ENCODE data around the gene CFAP61.

The CFAP61 gene

DNA sequence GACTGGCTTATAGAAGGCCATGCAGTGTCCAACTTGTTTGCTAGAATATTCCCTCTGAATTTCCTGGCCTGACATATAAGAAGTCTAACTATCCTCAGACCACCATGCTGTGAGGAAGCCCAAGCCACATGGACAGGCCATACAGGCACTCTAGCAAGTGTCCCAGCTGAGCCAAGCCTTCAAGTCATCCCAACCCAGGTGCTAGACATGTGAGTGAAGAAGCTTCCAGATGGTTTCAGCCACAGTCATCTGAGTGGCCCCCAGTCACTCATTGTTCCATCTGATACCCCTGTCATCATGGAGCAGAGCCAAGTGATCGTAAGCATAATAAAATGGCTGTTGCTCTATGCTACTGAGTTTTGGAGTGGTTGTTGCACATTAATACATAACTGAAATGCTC lies 269.6 kb downstream of the CFAP61 start:
- in situ Hi-C loops (cut with MboI; ENCODE audit: low sequenced_read_pairs): no loop called here
- Histone ChIP-seq H3K27me3 (ENCODE audit: low read depth) (no peaks in the 10 kb centered on the region), H3K4me3 (no peak overlapping the region), H3K4me1 (no peaks in the 10 kb centered on the region), H3K36me3 (replicated peaks) (no peaks in the 10 kb centered on the region), H3K9me3 (no peaks in the 10 kb centered on the region)
- DNase-seq (ENCODE audit: low spot score in 2 of 2): no peak

DNA sequence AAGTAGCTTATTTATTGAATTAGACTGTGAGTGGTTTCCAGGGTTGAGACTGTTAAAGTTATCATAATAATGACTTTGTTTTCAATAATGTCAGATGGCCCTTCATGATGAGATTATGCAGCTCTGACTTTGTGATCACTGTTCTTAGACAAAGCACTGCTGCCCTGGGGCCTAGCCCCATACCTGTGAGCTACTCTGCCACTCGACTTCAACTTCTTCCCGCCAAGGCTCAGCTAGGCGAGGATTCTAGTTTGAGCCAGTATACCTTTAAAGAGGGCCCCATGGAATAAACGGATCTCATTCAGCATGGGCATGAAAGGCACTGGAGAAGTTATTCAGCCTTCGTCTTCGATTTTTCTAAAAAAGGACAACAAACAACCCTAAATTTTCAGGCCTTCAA lies 270.6 kb downstream of the CFAP61 start:
- in situ Hi-C loops (cut with MboI; ENCODE audit: low sequenced_read_pairs): no loop called here
- H3K4me3 ChIP-seq: no peak overlapping the region
- H3K4me1 ChIP-seq: no peaks in the 10 kb centered on the region
- H3K36me3 ChIP-seq (replicated peaks): no peaks in the 10 kb centered on the region
- no peaks in the 10 kb centered on the region for H3K9me3 ChIP-seq
- no peak for DNase-seq (ENCODE audit: low spot score in 2 of 2)
- H3K27me3 ChIP-seq (ENCODE audit: low read depth): no peaks in the 10 kb centered on the region

DNA sequence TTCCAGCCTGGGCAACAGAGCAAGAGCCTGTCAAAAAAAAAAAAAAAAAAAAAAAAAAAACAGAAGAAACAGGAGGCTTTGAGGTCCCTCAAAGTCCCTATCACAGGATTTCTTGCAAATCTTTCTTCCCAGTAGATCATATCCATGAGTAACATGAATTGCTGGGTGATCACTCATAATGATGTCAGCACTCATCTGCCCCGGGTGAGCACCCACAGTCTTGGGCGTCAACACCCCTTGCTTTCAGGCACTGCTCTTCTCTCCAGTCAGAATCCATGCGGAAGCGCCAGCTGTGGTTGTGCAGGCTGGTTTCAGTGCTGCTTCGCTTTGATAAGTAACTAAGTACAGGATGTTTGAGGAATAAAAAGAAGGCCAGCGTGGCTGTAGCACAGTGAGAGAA lies 275.4 kb downstream of the CFAP61 start:
- Histone ChIP-seq H3K4me1 (no peaks in the 10 kb centered on the region), H3K27me3 (ENCODE audit: low read depth) (no peaks in the 10 kb centered on the region), H3K4me3 (no peak overlapping the region), H3K9me3 (no peaks in the 10 kb centered on the region), H3K36me3 (replicated peaks) (no peaks in the 10 kb centered on the region)
- in situ Hi-C loops (cut with MboI; ENCODE audit: low sequenced_read_pairs): no loop called here
- no peak for DNase-seq (ENCODE audit: low spot score in 2 of 2)

DNA sequence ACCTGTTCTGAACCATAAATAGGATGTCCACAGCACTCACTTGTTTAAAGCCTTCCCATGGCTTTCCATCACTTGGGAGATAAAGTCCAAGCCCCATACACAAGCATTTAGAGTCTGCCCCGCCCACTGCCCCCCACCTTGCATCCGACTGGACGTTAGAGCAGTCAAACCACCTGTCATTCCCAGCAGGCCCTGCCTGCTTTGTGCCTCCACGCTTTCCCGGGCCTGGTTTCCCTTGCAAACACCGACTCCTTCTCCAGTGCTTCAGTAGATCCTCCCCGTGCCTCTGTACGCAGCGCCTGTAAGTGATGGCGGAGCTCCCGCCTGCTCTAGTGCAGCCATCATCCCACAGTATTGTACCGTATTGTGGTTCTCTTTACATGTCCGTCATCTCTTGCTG lies 277.2 kb downstream of the CFAP61 start:
- Histone ChIP-seq H3K4me3 (no peak overlapping the region), H3K4me1 (no peaks in the 10 kb centered on the region), H3K27me3 (ENCODE audit: low read depth) (no peaks in the 10 kb centered on the region), H3K9me3 (no peaks in the 10 kb centered on the region), H3K36me3 (replicated peaks) (no peaks in the 10 kb centered on the region)
- no peak for DNase-seq (ENCODE audit: low spot score in 2 of 2)
- in situ Hi-C loops (cut with MboI; ENCODE audit: low sequenced_read_pairs): no loop called here

DNA sequence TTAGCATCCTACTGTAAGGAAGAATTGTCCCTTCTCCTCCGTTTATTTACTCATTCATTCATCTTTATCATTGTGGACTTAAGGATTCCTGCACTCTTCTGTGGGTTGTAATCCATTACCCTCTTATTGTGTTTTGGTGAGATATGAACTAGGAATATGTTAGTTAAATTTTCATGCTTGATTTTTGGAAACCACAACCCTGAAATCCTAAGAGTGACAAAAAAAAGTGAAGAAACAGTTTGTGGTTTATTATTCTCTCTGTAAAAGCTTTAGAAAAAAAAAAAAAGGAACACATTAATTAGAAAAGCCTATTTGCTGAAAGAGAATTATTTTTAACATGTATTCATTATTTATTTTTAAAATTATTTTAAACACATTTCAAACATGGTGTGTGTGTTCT lies 278.8 kb downstream of the CFAP61 start:
- no peaks in the 10 kb centered on the region for H3K4me1 ChIP-seq
- no peaks in the 10 kb centered on the region for H3K36me3 ChIP-seq (replicated peaks)
- no peak for DNase-seq (ENCODE audit: low spot score in 2 of 2)
- H3K4me3 ChIP-seq: no peak overlapping the region
- in situ Hi-C loops (cut with MboI; ENCODE audit: low sequenced_read_pairs): no loop called here
- no peaks in the 10 kb centered on the region for H3K27me3 ChIP-seq (ENCODE audit: low read depth)
- no peaks in the 10 kb centered on the region for H3K9me3 ChIP-seq

DNA sequence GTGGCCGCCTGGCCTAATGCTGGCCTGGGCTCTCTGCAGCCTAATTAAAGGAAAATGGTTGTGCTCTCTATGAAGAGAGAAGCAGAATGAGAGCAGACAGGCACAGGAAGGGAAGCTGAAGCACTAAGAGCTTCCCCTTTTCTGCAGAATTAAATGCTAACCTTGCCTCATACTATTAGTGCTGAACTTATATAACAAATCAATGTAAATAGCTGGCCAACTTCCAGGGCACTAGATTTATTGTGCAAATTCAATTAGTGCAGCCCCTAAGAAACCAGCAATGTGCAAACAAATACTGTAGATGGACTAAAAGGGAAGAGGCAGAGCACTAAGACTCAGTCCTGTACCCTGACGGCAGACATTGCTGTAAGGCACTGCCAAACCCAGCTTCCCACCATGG lies 279.5 kb downstream of the CFAP61 start:
- no peak overlapping the region for H3K4me3 ChIP-seq
- no peaks in the 10 kb centered on the region for H3K36me3 ChIP-seq (replicated peaks)
- no peaks in the 10 kb centered on the region for H3K4me1 ChIP-seq
- in situ Hi-C loops (cut with MboI; ENCODE audit: low sequenced_read_pairs): no loop called here
- H3K9me3 ChIP-seq: no peaks in the 10 kb centered on the region
- no peak for DNase-seq (ENCODE audit: low spot score in 2 of 2)
- H3K27me3 ChIP-seq (ENCODE audit: low read depth): no peaks in the 10 kb centered on the region

DNA sequence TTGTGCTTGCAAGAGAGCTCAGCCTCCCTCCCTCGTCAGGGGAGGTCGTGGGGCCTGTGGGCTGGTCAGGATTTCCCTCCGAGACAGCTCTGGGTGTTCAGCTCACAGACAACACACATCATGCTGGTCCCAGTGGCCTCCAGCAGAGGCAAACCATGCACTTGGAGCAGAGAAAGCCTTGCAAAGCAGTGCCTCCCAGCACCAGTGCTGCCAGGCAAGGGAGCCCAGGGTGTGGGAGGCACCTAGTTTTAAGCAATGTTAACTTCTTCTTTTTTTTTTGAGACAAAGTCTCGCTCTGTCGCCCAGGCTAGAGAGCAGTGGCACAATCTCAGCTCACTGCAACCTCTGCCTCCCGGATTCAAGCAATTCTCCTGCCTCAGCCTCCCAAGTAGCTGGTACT lies 281.5 kb downstream of the CFAP61 start:
- DNase-seq (ENCODE audit: low spot score in 2 of 2): no peak
- no peaks in the 10 kb centered on the region for H3K36me3 ChIP-seq (replicated peaks)
- no peak overlapping the region for H3K4me3 ChIP-seq
- H3K9me3 ChIP-seq: no peaks in the 10 kb centered on the region
- H3K27me3 ChIP-seq (ENCODE audit: low read depth): no peaks in the 10 kb centered on the region
- no peaks in the 10 kb centered on the region for H3K4me1 ChIP-seq
- in situ Hi-C loops (cut with MboI; ENCODE audit: low sequenced_read_pairs): no loop called here

DNA sequence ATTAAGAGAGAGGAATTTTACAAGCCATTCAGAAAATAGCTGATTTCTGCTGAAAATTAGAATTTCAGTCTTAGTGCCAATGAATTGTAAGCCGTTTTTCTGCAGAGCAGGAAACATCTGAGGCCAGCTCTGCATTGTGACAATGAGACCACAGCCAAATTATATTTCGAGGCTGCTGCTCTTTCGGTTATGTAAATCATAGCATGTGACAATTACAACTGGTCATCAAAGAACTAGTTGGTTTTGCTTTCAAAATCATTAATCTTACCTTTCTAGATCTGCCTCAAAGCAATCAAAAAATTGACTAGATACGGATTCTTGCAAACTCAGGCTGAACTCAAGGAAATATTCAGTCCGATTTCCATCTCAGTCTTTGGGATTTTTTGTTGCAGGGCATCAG lies 282.2 kb downstream of the CFAP61 start:
- in situ Hi-C loops (cut with MboI; ENCODE audit: low sequenced_read_pairs): no loop called here
- Histone ChIP-seq H3K27me3 (ENCODE audit: low read depth) (no peaks in the 10 kb centered on the region), H3K9me3 (no peaks in the 10 kb centered on the region), H3K4me1 (no peaks in the 10 kb centered on the region), H3K4me3 (no peak overlapping the region), H3K36me3 (replicated peaks) (no peaks in the 10 kb centered on the region)
- no peak for DNase-seq (ENCODE audit: low spot score in 2 of 2)

DNA sequence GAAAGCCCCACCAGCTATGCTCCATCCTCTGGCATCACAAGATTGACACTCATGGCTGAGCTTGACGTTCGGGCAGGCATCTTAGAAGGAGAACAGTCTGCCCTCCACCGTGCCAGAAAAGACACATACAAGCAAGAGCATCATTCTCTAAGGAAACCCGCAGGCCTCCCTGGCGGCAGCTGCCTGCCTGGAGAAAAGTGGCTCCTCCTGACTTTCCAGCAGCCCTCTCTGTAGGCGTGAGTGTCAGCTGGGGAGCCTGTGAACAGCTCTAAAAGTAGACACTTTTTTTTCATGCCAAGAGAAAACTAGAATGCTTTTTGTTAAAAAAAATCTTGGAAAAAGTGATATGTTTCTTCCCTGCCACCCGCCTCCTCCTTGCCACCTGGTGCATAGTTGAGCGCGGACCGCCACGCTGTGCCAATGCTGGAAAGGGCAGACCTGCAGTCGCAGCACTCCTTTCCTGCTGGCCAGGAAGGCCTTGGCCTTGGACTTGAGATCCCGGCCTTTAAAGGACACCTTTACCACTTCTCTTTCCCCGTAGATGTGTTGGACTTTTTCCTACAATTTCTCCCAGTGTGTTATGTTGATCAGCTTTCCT lies 285.9 kb downstream of the CFAP61 start:
- no peaks in the 10 kb centered on the region for H3K36me3 ChIP-seq (replicated peaks)
- no peaks in the 10 kb centered on the region for H3K27me3 ChIP-seq (ENCODE audit: low read depth)
- no peaks in the 10 kb centered on the region for H3K9me3 ChIP-seq
- H3K4me1 ChIP-seq: no peaks in the 10 kb centered on the region
- in situ Hi-C loops (cut with MboI; ENCODE audit: low sequenced_read_pairs): no loop called here
- H3K4me3 ChIP-seq: no peak overlapping the region
- DNase-seq (ENCODE audit: low spot score in 2 of 2): no peak

DNA sequence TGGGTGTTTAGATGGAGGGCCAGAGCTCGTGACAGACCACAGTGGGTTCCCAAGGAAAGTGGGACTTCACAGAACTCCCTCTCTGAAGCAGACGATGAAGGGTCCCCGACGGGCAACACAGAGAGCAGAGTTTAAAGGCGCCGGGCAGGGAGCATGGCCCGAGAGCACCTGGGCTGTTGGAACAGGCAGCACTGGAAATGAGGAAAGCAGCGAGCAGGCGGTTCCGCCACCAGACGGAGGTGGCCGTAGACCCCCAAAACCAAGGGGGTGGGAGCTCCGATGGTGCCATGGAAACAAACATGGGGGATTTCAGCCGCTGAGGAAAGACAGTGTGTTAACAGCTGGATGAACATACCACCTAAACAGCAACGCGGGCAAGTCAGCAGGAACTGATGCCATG lies 288.1 kb downstream of the CFAP61 start:
- no peak for DNase-seq (ENCODE audit: low spot score in 2 of 2)
- no peaks in the 10 kb centered on the region for H3K4me1 ChIP-seq
- H3K9me3 ChIP-seq: no peaks in the 10 kb centered on the region
- H3K4me3 ChIP-seq: no peak overlapping the region
- in situ Hi-C loops (cut with MboI; ENCODE audit: low sequenced_read_pairs): no loop called here
- H3K36me3 ChIP-seq (replicated peaks): no peaks in the 10 kb centered on the region
- no peaks in the 10 kb centered on the region for H3K27me3 ChIP-seq (ENCODE audit: low read depth)

DNA sequence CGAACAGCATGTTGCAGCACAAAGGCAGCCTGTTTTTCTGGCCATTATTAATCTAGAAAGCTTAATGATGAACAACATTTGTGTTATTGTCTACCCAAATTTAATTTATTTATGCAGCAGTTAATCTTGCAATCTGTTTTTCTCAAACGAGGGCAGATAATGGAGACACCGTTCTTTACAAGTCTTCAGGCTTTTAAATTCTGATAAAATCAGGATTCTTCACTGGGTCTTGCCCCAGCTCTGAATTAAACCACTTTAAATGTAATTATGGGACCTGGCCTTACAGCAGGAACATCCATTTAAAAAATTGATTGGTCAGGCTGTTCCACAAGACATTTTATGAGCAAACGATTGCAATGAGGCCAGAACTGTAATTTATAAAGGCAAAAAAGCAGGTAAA lies 289.0 kb downstream of the CFAP61 start:
- Histone ChIP-seq H3K27me3 (ENCODE audit: low read depth) (no peaks in the 10 kb centered on the region), H3K9me3 (no peaks in the 10 kb centered on the region), H3K36me3 (replicated peaks) (no peaks in the 10 kb centered on the region), H3K4me1 (no peaks in the 10 kb centered on the region), H3K4me3 (no peak overlapping the region)
- in situ Hi-C loops (cut with MboI; ENCODE audit: low sequenced_read_pairs): no loop called here
- DNase-seq (ENCODE audit: low spot score in 2 of 2): no peak

DNA sequence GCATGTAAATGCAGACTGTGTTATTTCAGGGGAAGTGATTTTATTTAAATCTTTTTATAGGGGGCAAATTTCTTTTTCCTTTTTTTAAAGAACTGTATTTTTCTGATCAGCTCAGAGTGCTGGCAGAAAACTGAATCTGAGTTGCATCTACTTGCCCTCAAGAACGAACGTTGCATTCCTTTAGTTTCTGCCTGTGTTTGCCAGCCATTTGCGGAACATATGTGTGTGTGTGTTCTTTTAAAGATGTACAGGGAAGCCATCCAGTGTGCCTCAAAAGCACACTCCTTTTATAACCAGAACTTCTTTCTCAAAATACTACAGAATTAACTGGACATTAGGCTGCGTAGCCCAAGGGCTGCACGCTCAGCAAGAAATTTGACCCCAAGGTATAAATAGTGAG lies 289.7 kb downstream of the CFAP61 start:
- in situ Hi-C loops (cut with MboI; ENCODE audit: low sequenced_read_pairs): no loop called here
- H3K4me1 ChIP-seq: no peaks in the 10 kb centered on the region
- no peaks in the 10 kb centered on the region for H3K27me3 ChIP-seq (ENCODE audit: low read depth)
- no peaks in the 10 kb centered on the region for H3K36me3 ChIP-seq (replicated peaks)
- H3K4me3 ChIP-seq: no peak overlapping the region
- H3K9me3 ChIP-seq: no peaks in the 10 kb centered on the region
- no peak for DNase-seq (ENCODE audit: low spot score in 2 of 2)

DNA sequence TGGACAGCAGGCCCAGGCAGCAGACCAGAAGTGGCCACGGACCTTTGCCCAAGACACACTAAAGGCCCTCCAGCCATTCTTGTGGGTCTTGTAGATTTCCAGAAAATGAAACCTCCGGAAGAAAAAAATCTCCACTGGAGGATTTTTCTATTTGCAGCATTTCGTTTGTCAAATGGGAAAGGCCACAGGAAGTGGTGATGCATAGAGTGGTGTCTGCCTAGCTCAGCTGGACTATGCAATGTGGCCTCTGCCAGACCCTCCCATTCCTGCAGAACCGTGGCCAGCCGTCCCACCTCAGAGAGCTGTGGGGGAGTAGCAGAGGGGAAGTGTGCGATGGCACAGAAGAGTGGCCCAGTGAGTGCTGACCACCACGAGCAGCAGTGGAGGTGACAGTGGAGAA lies 291.6 kb downstream of the CFAP61 start:
- in situ Hi-C loops (cut with MboI; ENCODE audit: low sequenced_read_pairs): no loop called here
- Histone ChIP-seq H3K36me3 (replicated peaks) (no peaks in the 10 kb centered on the region), H3K9me3 (no peaks in the 10 kb centered on the region), H3K4me3 (no peak overlapping the region), H3K27me3 (ENCODE audit: low read depth) (no peaks in the 10 kb centered on the region), H3K4me1 (no peaks in the 10 kb centered on the region)
- DNase-seq (ENCODE audit: low spot score in 2 of 2): no peak

DNA sequence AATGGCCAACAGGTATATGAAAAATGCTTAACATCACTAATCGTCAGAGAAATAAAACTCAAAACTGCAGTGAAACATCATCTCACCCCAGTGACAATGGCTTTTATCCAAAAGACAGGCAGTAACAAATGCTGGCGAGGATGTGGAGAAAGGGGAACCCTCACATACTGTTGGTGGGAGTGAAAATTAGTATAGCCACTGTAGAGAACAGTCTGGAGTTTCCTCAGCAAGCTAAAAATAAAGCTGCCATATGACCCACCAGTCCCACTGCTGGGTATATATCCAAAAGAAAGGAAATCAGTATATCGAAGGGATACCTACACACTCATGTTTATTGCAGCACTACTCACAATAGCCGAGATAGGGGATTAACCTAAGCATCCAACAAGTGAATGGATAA lies 292.1 kb downstream of the CFAP61 start:
- H3K27me3 ChIP-seq (ENCODE audit: low read depth): no peaks in the 10 kb centered on the region
- no peak for DNase-seq (ENCODE audit: low spot score in 2 of 2)
- H3K9me3 ChIP-seq: no peaks in the 10 kb centered on the region
- H3K4me1 ChIP-seq: no peaks in the 10 kb centered on the region
- H3K4me3 ChIP-seq: no peak overlapping the region
- in situ Hi-C loops (cut with MboI; ENCODE audit: low sequenced_read_pairs): no loop called here
- H3K36me3 ChIP-seq (replicated peaks): no peaks in the 10 kb centered on the region

DNA sequence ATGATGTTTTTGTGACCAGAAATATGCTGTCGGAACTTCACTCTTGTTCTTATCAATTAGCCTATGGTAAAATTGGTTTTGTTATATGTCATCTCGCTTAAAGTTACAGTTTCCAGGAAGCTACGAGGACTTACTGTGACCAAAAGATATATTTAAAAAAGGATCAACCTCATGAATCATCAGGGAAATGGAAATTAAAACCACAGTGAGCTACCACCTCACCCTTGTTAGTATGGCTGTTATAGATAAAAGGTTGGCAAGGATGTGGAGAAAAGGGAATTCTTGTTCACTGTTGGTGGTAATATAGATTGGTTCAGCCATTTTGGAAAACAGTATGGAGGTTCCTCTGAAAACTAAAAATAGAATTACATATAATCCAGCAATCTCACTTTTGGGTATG lies 301.2 kb downstream of the CFAP61 start:
- H3K9me3 ChIP-seq: no peaks in the 10 kb centered on the region
- H3K4me1 ChIP-seq: no peaks in the 10 kb centered on the region
- no peak for DNase-seq (ENCODE audit: low spot score in 2 of 2)
- in situ Hi-C loops (cut with MboI; ENCODE audit: low sequenced_read_pairs): loop anchor here (25.0 kb wide), 1 partner anchor 209 kb away; no protein-coding TSS in a partner anchor
- no peaks in the 10 kb centered on the region for H3K36me3 ChIP-seq (replicated peaks)
- no peaks in the 10 kb centered on the region; the same call in 1 of the 2 replicates for H3K27me3 ChIP-seq (ENCODE audit: low read depth)
- H3K4me3 ChIP-seq: no peak overlapping the region
